Fibroblast of pulmonary artery (primary cell): ENCODE data around the gene NKPD1.
"Not testable (repeated sequence)": the region's sequence is repeated elsewhere in the genome, so short reads cannot be mapped to it uniquely, and the experiment has no call there.

Experiments
- DNase-seq: peaks from one replicate; pipeline ENCODE4 v3.0.0-alpha.2; 2010; ENCODE audit warnings: low read depth
- H3K4me3 ChIP-seq: replicated peaks from 2 replicates; pipeline ENCODE4 v1.5.1; 2011; ENCODE audit warnings: low read depth, mild to moderate bottlenecking, control low read depth, low read length, moderate library complexity
- CTCF ChIP-seq: IDR thresholded peaks from 2 replicates; pipeline ENCODE4 v1.5.1; 2011; ENCODE audit warnings: mild to moderate bottlenecking, control low read depth, low read length, inconsistent platforms; ENCODE audit errors: missing control alignments

NKPD1 gene

GRCh38 chr19:45123440-45123850 is 37.3 kb downstream of the NKPD1 start:
- DNase-seq: no peak
- TF ChIP-seq CTCF: no peak
- no peak overlapping the region for H3K4me3 ChIP-seq

GRCh38 chr19:45122832-45123231 is 38.0 kb downstream of the NKPD1 start:
- no peak for TF ChIP-seq CTCF
- no peak overlapping the region for H3K4me3 ChIP-seq
- no peak for DNase-seq

- TF ChIP-seq CTCF: no peak
- DNase-seq: no peak
- no peak overlapping the region for H3K4me3 ChIP-seq
These were observed 38.9 kb downstream of the NKPD1 start for GRCh38 chr19:45121827-45122345.

GRCh38 chr19:45119582-45119981 is 41.2 kb downstream of the NKPD1 start:
- no peak for DNase-seq
- no peak for TF ChIP-seq CTCF
- no peak overlapping the region for H3K4me3 ChIP-seq

GRCh38 chr19:45118591-45119355 is 42.0 kb downstream of the NKPD1 start:
- not testable (repeated sequence) for DNase-seq, H3K4me3 ChIP-seq

GRCh38 chr19:45118106-45118505 is 42.7 kb downstream of the NKPD1 start:
- no peak for TF ChIP-seq CTCF
- no peak overlapping the region for H3K4me3 ChIP-seq
- no peak for DNase-seq

GRCh38 chr19:45117671-45118070 is 43.1 kb downstream of the NKPD1 start:
- no peak for TF ChIP-seq CTCF
- H3K4me3 ChIP-seq: no peak overlapping the region
- DNase-seq: no peak
